SK-MEL-5 (cell line): Measurements from ENCODE around the gene PRPH2. TPM values are rescaled to one million over a fixed set of nuclear protein-coding genes. Genes with fewer than 3 reads are reported as not detected.
A peak's percentile ranks its signal among the peaks of the same experiment; 100 is the strongest.

ENCODE experiments used
- DNase-seq: peaks from one replicate; pipeline ENCODE4 v3.0.0-alpha.2; 2016; ENCODE audit warnings: low read depth, low spot score
- in situ Hi-C: cut with HindIII; loops from 2 replicates; pipeline ENCODE4 v1.10.0; 2016; ENCODE audit warnings: low sequenced_read_pairs, high pct_unique_total_duplicates, low pct_unique_long_range_greater_than_20kb
- polyA plus RNA-seq, 2 experiments: library from polyadenylated mRNA; depleted of rRNA; stranded (reverse); fragments of >200 nt; gene quantifications; 2 replicates each; pipeline ENCODE4 v1.2.3, GENCODE V29; 2015
- total RNA-seq: library from RNA; depleted of rRNA; stranded (reverse); fragments of >200 nt; shearing (Covaris generic); gene quantifications from 2 replicates; pipeline ENCODE4 v1.2.3, GENCODE V29; 2014; rRNA removed

The PRPH2 gene
- not detected in 2 replicates for total RNA-seq
- not detected in 2 replicates for polyA plus RNA-seq (2015; cell fraction: cytosol; rRNA removed)
- polyA plus RNA-seq (2015; cell fraction: nucleus; rRNA removed) = not detected in 2 replicates

GRCh38 chr6:42722497-42722896 lies at the start of gene PRPH2:
Gene PRPH2, minus strand, starts transcription at chr6:42722597. Its CDS starts 263 bp downstream, at chr6:42722334.
- in situ Hi-C loops = no loop called here
- DNase-seq = no peak

GRCh38 chr6:42771741-42772100 lies 49.3 kb upstream of the PRPH2 start:
- in situ Hi-C loops = no loop called here
- no peak for DNase-seq

- no peak for DNase-seq
- in situ Hi-C loops = no loop called here
These were observed 47.4 kb upstream of the PRPH2 start for GRCh38 chr6:42769836-42770235.

- DNase-seq = no peak
- in situ Hi-C loops = no loop called here
These were observed 46.7 kb upstream of the PRPH2 start for GRCh38 chr6:42769051-42769450.

- in situ Hi-C loops = no loop called here
- no peak for DNase-seq
These were observed 43.8 kb upstream of the PRPH2 start for GRCh38 chr6:42766163-42766670.

- no peak for DNase-seq
- in situ Hi-C loops = no loop called here
These were observed 42.7 kb upstream of the PRPH2 start for GRCh38 chr6:42764911-42765648.

GRCh38 chr6:42762950-42763349 lies 40.6 kb upstream of the PRPH2 start:
- in situ Hi-C loops = no loop called here
- DNase-seq = no peak

GRCh38 chr6:42762426-42762859 lies 40.0 kb upstream of the PRPH2 start:
- in situ Hi-C loops = no loop called here

GRCh38 chr6:42761287-42762067 lies 39.1 kb upstream of the PRPH2 start:
- in situ Hi-C loops = no loop called here

More at GRCh38 chr6:42762426-42762859, 40.0 kb upstream of the PRPH2 start:
- no peak for DNase-seq

GRCh38 chr6:42758756-42759430 lies 36.5 kb upstream of the PRPH2 start:
- in situ Hi-C loops = no loop called here
- DNase-seq = no peak

More at GRCh38 chr6:42761287-42762067, 39.1 kb upstream of the PRPH2 start:
- DNase-seq = no peak

- in situ Hi-C loops = no loop called here
- no peak for DNase-seq
These were observed 34.3 kb upstream of the PRPH2 start for GRCh38 chr6:42756722-42757121.

GRCh38 chr6:42754759-42755158 lies 32.4 kb upstream of the PRPH2 start:
- in situ Hi-C loops = no loop called here
- DNase-seq = no peak

- no peak for DNase-seq
- in situ Hi-C loops = no loop called here
These were observed 28.7 kb upstream of the PRPH2 start for GRCh38 chr6:42751055-42751454.

GRCh38 chr6:42748203-42748898 lies 26.0 kb upstream of the PRPH2 start:
- in situ Hi-C loops = no loop called here

GRCh38 chr6:42746463-42747391 lies 24.3 kb upstream of the PRPH2 start:
- DNase-seq = peak; percentile 93
- in situ Hi-C loops = no loop called here

More at GRCh38 chr6:42748203-42748898, 26.0 kb upstream of the PRPH2 start:
- DNase-seq = no peak

- peak; percentile 98 for DNase-seq
- in situ Hi-C loops = no loop called here
These were observed 23.5 kb upstream of the PRPH2 start, which contains the start of gene TBCC for GRCh38 chr6:42745640-42746462. Gene TBCC, minus strand, starts transcription at chr6:42746103. Its CDS starts 30 bp downstream, at chr6:42746073.
